Stimulated activated CD4-positive, alpha-beta T cell treated with anti-CD3 and anti-CD28 coated beads, Interleukin-4, amount 100 ng/mL, for 48 hours (primary cell): ENCODE results near the gene ESD.
A peak's percentile ranks its signal among the peaks of the same experiment; 100 is the strongest.
"Not testable (repeated sequence)": the region's sequence is repeated elsewhere in the genome, so short reads cannot be mapped to it uniquely, and the experiment has no call there.

Experiments used
- DNase-seq, 2 donors: peaks; one replicate each; pipeline ENCODE4 v3.0.0-alpha.2; 2020; ENCODE audit warnings: low read depth in 2 of 2

The ESD gene

GRCh38 chr13:46796515-46797474 is at the start of gene ESD:
TSS of gene ESD (minus strand) at chr13:46797161. CDS start at chr13:46791413, 5,748 bp downstream.
- DNase-seq = peak; percentile 94 to 96

- no peak for DNase-seq
These were observed 49.8 kb upstream of the ESD start for GRCh38 chr13:46846726-46847125.

GRCh38 chr13:46845146-46845545 is 48.2 kb upstream of the ESD start:
- no peak for DNase-seq

GRCh38 chr13:46844431-46844830 is 47.5 kb upstream of the ESD start:
- DNase-seq = no peak

GRCh38 chr13:46839399-46839798 is 42.4 kb upstream of the ESD start:
- DNase-seq = no peak

- no peak for DNase-seq
These were observed 37.7 kb upstream of the ESD start for GRCh38 chr13:46834657-46835056.

- peak; percentile 4 to 23 for DNase-seq
These were observed 34.7 kb upstream of the ESD start for GRCh38 chr13:46831588-46832194.

GRCh38 chr13:46830405-46831005 is 33.5 kb upstream of the ESD start:
- no peak for DNase-seq

GRCh38 chr13:46822551-46822950 is 25.6 kb upstream of the ESD start:
- DNase-seq = no peak

GRCh38 chr13:46817838-46818476 is 21.0 kb upstream of the ESD start:
- no peak for DNase-seq

- DNase-seq = no peak
These were observed 20.1 kb upstream of the ESD start for GRCh38 chr13:46817095-46817494.

GRCh38 chr13:46816371-46816770 is 19.4 kb upstream of the ESD start:
- no peak for DNase-seq

- no peak for DNase-seq
These were observed 15.4 kb upstream of the ESD start for GRCh38 chr13:46812301-46812797.

- no peak for DNase-seq
These were observed 13.5 kb upstream of the ESD start for GRCh38 chr13:46810440-46810839.

GRCh38 chr13:46804921-46805320 is 8.0 kb upstream of the ESD start:
- not testable (repeated sequence) for DNase-seq

- no peak for DNase-seq
These were observed 7.4 kb upstream of the ESD start for GRCh38 chr13:46804391-46804815.

GRCh38 chr13:46803586-46803985 is 6.6 kb upstream of the ESD start:
- no peak for DNase-seq

GRCh38 chr13:46801858-46802257 is 4.9 kb upstream of the ESD start:
- no peak for DNase-seq

- no peak for DNase-seq
These were observed 2.2 kb upstream of the ESD start for GRCh38 chr13:46799139-46799538.

GRCh38 chr13:46797501-46798237 is 708 bp upstream of the ESD start:
- no peak for DNase-seq

- no peak for DNase-seq
These were observed 839 bp downstream of the ESD start for GRCh38 chr13:46796129-46796514.
